ENCODE results near the gene ANKRD33B.
"Not testable (repeated sequence)": the region's sequence is repeated elsewhere in the genome, so short reads cannot be mapped to it uniquely, and the experiment has no call there.

DNA sequence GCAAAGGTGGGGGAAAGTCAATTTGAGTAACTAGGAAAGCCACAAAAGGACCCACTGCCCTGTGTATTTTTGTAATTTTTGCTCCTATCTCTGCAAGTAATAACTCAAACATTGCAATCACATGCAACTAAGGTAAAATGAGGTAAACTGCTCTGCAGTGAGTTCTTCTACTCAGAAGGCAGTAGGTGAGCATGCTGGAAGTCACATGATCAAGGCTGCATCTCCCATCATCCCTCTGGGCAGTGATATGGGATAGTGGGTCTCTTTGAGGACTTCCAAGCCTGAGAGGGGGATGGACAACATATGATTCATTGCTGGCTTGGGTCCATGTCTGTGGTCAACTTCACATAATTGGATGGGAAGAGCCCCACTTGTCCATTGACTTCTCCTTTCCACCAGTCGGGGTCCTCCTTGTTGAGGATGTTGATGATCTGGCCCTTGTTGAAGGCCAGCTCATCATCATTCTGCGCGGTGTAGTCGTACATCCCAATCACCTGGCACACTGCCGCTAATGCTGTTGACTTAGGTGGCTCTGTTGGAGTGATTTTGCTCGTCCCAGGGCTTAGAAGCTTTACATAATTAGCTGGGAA, 100.4 kb downstream of the ANKRD33B start:
- TF ChIP-seq, protein P1, sequence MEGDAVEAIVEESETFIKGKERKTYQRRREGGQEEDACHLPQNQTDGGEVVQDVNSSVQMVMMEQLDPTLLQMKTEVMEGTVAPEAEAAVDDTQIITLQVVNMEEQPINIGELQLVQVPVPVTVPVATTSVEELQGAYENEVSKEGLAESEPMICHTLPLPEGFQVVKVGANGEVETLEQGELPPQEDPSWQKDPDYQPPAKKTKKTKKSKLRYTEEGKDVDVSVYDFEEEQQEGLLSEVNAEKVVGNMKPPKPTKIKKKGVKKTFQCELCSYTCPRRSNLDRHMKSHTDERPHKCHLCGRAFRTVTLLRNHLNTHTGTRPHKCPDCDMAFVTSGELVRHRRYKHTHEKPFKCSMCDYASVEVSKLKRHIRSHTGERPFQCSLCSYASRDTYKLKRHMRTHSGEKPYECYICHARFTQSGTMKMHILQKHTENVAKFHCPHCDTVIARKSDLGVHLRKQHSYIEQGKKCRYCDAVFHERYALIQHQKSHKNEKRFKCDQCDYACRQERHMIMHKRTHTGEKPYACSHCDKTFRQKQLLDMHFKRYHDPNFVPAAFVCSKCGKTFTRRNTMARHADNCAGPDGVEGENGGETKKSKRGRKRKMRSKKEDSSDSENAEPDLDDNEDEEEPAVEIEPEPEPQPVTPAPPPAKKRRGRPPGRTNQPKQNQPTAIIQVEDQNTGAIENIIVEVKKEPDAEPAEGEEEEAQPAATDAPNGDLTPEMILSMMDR (IDR thresholded peaks at IDR 0.05): not testable (repeated sequence)
- TF ChIP-seq POLR2A (IDR thresholded peaks at IDR 0.05): not testable (repeated sequence)

Data from vagina (tissue), 2 donors.